SU-DHL-6 (cell line): Measurements from ENCODE around the gene INPP4B.

ENCODE experiments used
- EZH2phosphoT487 ChIP-seq: fragments of 200-600 bp; sonication (generic), shearing (Covaris generic); conservative IDR thresholded peaks from 2 replicates; pipeline ENCODE4 v1.6.1; 2018; ENCODE audit warnings: mild to moderate bottlenecking, antibody characterized with exemption, low read length, moderate library complexity, mixed read lengths
- TF ChIP-seq, protein P1 (sequence below): fragments of 200-600 bp; sonication (generic); IDR thresholded peaks from one replicate; pipeline ENCODE4 v1.5.1; 2017; ENCODE audit warnings: antibody characterized with exemption, mild to moderate bottlenecking, low read length, moderate library complexity; ENCODE audit not compliant: insufficient read depth, poor library complexity, severe bottlenecking

GRCh38 chr4:142100941-142101340 is 745.2 kb downstream of the INPP4B start:
- TF ChIP-seq, protein P1, sequence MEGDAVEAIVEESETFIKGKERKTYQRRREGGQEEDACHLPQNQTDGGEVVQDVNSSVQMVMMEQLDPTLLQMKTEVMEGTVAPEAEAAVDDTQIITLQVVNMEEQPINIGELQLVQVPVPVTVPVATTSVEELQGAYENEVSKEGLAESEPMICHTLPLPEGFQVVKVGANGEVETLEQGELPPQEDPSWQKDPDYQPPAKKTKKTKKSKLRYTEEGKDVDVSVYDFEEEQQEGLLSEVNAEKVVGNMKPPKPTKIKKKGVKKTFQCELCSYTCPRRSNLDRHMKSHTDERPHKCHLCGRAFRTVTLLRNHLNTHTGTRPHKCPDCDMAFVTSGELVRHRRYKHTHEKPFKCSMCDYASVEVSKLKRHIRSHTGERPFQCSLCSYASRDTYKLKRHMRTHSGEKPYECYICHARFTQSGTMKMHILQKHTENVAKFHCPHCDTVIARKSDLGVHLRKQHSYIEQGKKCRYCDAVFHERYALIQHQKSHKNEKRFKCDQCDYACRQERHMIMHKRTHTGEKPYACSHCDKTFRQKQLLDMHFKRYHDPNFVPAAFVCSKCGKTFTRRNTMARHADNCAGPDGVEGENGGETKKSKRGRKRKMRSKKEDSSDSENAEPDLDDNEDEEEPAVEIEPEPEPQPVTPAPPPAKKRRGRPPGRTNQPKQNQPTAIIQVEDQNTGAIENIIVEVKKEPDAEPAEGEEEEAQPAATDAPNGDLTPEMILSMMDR, result no peak
- TF ChIP-seq EZH2phosphoT487, result no peak
